22Rv1 (cell line): ENCODE measurements around the gene FAM149A.

Experiments
- H3K27ac ChIP-seq: fragments of 450-650 bp; 2 replicates; pipeline ENCODE4 v1.5.1; 2017
- ZFX ChIP-seq: fragments of 450-650 bp; IDR thresholded peaks from 2 replicates; pipeline ENCODE4 v1.6.1; 2017; ENCODE audit warnings: antibody characterized with exemption, borderline replicate concordance
- TF ChIP-seq, protein P1 (sequence below): fragments of 450-650 bp; IDR thresholded peaks from 2 replicates; pipeline ENCODE4 v1.5.1; 2017; ENCODE audit warnings: mild to moderate bottlenecking

The FAM149A gene

DNA sequence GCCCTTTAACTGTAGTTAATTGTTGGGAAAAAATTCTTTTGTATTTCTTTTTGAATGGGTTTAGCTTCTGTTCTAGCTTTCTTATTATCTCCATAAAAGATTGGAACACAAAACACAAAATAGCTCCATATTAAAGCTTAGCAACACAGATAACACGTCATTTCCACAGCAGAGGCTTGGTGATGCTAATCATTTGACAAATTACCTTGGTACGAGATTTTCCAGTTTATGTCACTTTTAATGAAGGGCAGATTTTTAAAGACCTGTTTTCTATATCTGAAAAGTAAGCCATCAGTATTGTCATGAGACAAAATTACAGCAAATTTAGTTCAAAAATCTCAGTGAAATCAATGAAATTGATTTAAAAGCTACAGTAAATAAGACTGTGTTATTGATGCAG, 27.4 kb downstream of the FAM149A start:
- TF ChIP-seq, protein P1, sequence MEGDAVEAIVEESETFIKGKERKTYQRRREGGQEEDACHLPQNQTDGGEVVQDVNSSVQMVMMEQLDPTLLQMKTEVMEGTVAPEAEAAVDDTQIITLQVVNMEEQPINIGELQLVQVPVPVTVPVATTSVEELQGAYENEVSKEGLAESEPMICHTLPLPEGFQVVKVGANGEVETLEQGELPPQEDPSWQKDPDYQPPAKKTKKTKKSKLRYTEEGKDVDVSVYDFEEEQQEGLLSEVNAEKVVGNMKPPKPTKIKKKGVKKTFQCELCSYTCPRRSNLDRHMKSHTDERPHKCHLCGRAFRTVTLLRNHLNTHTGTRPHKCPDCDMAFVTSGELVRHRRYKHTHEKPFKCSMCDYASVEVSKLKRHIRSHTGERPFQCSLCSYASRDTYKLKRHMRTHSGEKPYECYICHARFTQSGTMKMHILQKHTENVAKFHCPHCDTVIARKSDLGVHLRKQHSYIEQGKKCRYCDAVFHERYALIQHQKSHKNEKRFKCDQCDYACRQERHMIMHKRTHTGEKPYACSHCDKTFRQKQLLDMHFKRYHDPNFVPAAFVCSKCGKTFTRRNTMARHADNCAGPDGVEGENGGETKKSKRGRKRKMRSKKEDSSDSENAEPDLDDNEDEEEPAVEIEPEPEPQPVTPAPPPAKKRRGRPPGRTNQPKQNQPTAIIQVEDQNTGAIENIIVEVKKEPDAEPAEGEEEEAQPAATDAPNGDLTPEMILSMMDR: no peak
- TF ChIP-seq ZFX: no peak
- H3K27ac ChIP-seq: no peak overlapping the region

DNA sequence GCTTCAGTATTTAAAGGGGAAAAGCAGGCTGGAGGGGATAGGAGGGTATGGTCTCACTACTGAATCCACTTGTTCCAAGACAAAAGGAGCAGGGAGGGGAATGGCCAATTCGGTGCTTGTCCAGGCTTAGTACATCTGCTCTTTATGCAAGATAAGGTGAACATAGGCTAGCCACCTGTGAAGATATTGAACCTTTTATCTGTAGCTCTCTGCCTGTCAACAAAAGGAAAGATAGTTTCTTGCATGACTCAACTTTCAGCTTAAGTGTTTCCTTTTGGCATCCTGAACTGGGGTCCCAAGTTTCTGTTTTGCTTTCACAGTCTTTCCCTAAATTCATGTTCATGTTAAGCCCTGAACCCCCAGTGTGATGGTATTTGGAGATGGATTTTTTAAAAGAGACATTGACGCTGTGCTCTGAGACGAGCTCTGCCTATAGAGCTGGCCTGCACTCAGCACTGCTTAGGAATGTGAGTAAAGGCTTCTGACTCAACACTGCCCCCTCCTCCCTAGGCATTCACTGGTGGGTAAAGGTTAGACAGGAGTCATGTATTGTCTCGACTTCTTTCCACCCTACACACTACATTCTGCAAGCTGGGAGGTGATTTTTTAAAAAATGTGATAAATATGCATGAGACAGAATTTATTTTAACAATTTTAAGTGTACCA, 28.2 kb downstream of the FAM149A start:
- H3K27ac ChIP-seq: no peak overlapping the region
- TF ChIP-seq, protein P1: peak; percentile 50
- no peak for TF ChIP-seq ZFX

DNA sequence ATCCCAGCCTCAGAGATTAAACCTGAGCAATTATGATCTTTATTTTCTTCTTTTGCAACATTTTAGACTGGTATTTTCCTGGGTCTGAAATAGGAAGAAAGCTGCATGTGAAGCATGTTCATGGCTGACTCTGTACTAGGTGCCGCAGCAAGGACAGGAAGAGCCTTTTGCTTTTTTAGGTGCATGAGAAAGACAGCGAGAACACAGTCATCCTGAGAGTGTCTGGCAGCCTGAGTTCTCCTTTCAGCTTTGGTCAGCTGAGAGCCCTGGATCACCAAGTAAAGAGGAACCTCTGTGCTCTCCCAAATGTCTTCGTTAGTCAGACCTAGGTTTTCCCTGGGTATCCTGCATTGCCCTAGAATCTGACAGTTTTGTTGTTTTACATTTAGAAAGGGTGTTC, 29.8 kb downstream of the FAM149A start:
- no peak overlapping the region for H3K27ac ChIP-seq
- no peak for TF ChIP-seq ZFX
- TF ChIP-seq, protein P1: no peak

DNA sequence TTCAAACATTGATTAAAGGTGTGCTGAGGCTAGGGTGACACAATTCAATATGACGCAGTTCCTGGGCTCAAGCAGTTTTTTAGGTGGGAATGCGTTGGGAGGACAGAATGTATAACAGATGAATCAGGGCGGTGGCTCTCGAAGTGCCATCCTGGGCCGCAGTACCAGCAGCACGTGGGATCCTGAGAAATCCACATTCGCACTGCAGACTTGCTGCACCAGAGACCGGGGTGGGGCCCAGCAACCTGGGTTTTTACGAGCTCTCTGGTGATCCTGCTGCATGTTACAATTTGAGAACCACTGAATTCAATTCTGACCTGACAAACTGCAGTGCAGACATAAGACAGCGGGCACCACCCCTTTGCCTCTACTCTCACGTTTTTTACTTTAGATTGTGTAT, 30.4 kb downstream of the FAM149A start:
- no peak overlapping the region for H3K27ac ChIP-seq
- TF ChIP-seq, protein P1: no peak
- TF ChIP-seq ZFX: no peak

DNA sequence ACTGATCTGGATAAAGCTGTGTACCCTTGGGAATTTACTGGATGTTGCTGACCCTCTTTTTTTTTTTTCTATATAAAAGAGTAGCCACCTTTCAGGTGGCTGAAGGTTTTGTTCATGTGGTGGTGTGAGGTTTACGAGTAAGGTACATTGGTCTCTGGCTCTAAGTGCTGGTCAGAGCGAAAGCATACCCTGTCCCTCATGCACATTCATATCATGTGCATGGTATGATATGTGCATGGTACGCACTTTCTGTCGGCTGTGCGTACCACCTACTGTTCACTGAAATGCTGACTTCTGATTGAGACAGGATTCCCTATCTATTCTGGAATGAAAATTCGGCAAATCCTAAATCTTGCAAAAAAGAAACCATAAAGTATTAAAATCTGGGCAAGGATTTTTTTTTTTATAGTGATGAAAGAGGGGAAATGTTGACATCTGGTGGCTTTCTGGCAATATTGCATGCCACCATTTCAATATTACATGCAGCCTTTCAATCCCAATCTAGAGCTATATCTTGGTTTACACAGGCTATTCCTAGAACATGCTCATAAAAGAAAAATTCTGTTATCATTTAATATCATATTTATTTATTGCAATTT, 32.8 kb downstream of the FAM149A start:
- no peak for TF ChIP-seq ZFX
- TF ChIP-seq, protein P1: peak; percentile 79
- no peak overlapping the region for H3K27ac ChIP-seq

DNA sequence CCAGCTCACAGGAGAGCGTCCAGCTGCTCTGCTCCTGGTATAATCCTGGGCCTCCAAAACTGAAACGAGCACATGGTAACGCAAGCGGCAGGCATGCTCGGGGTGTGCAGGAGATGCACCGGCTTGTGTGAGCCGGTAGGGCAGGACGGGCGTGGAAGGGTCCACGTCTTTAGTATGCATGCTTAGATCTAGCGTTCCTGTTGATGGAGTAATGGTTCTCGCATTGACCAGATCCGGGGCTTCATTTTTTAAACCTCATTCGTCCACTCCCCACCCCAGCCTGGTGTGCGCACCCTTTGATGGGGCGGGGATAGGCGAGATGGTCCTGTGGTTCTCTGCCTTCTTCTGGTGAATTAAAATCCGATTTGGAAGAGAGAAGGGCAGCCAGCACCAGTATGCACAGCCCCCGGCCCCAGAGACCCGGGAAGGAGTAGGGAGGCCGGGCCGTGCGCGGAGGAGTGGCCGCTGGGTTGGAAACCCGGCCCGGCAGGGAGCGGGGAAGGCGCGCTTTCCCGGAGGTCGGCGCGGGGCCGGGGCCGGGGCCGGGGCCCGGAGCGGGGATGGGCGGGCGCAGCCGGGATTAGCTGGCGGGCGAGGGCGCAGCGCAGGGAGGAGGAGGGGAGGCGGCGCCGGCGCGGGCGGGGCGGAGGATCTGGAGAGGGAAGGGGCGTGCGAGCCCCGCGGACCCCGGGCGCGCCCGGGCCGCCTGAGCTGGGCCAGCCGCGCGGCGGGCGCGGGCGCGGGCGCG, 39.9 kb downstream of the FAM149A start:
- TF ChIP-seq, protein P1: no peak
- no peak for TF ChIP-seq ZFX
- H3K27ac ChIP-seq: peak overlapping the region; percentile 29; the same call in 1 of the 2 replicates
